ENCODE measurements around the gene ANKLE1. TPM values are rescaled to one million over a fixed set of nuclear protein-coding genes. Genes with fewer than 3 reads are reported as not detected.

Gene ANKLE1, protein sequence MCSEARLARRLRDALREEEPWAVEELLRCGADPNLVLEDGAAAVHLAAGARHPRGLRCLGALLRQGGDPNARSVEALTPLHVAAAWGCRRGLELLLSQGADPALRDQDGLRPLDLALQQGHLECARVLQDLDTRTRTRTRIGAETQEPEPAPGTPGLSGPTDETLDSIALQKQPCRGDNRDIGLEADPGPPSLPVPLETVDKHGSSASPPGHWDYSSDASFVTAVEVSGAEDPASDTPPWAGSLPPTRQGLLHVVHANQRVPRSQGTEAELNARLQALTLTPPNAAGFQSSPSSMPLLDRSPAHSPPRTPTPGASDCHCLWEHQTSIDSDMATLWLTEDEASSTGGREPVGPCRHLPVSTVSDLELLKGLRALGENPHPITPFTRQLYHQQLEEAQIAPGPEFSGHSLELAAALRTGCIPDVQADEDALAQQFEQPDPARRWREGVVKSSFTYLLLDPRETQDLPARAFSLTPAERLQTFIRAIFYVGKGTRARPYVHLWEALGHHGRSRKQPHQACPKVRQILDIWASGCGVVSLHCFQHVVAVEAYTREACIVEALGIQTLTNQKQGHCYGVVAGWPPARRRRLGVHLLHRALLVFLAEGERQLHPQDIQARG
- 1 to 10 TPM in 2 of 4 donors, under 1 TPM in 2; under 0.01 to 3.0 (median 0.88) TPM for total RNA-seq

DNA sequence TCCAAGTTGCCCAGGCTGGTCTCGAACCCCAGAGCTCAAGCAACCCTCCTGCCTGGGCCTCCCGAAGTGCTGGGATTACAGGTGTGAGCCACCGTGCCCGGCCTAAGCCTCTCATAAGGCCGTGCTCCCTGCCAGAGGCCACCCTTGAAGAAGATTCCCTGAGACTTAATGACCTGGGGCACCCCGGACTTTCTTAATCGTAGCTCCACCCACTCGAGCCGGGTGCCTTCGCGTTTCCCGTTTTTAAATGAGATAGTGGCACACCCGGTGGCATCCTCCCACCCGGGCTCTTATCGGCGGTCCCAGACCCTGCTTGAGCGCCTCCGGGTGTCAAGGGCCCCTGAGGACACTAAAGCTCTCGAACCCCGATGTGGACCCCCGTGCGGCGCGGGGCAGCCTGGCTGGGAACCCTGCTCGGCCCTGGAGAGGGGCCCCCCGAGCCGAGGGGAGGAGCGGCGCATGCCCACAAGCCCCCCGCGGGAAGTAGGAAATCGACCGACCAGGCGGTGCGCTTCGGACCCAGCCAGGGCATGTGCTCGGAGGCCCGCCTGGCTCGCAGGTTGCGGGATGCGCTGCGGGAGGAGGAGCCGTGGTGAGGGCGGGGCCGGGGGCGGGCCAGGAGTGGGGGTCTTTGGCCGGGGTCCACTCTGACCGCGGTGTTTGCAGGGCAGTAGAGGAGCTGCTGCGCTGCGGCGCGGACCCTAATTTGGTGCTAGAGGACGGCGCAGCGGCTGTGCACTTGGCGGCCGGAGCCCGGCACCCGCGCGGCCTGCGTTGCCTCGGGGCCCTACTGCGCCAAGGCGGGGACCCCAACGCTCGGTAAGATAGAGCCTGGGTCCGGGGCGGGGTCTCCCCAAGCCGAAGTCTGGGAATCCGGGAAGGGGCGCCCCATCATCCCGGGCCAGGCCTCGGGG lies at the start of gene ANKLE1:
TSS of gene ANKLE1 (plus strand) at position 511 of the 914 bp plus-strand sequence. CDS start at position 531, 20 bp downstream.
- Histone ChIP-seq H3K9me3 (no peaks in the 10 kb centered on the region), H3K4me1 (peaks cover 14 to 20% (median 18%) of the 10 kb centered on the region in 4 donors), H3K27me3 (peaks cover 0 to 29% (median 12%) of the 10 kb centered on the region in 4 donors), H3K36me3 (peaks cover 6 to 34% (median 27%) of the 10 kb centered on the region in 4 donors), H3K4me3 (peak within 1 kb of the TSS; percentile 35 to 57 (median 48)), H3K27ac (replicated peaks in 1 of 4) (no peak within 1 kb of the TSS)
- intact Hi-C loops (cut with DNase I), result loop anchor here (1.0 to 2.0 kb wide), 2 partner anchors 76 to 215 kb away; no protein-coding TSS in a partner anchor
- no peak for TF ChIP-seq POLR2AphosphoS5 (IDR thresholded peaks at IDR 0.05)
- no peak for DNase-seq (ENCODE audit: extremely low spot score)
- WGBS, result 8% methylated on average over 49 of the region's 75 CpGs

DNA sequence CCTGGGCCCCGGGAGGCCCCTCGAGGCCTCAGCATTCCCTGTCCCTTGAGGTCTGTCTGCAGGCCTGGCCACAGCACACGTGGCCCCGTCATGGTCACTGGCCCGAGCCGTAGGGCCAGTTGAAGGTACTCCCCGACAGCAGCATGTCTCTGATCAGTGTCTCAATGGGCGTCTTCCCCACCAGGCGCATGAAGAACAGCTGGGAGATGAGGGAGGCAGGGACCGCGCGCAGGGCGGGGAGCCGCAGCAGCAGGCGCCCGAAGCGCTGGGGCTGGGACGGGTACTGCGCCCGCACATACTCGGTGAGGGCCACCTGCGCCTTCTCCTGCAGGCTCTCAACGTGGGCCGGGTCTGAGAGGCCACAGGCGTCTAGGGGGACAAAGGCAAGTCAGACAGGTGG lies 49.4 kb upstream of the ANKLE1 start:
- H3K27me3 ChIP-seq, result no peaks in the 10 kb centered on the region
- H3K27ac ChIP-seq (replicated peaks in 1 of 4), result no peak overlapping the region
- peaks cover 22 to 45% (median 42%) of the 10 kb centered on the region in 4 donors for H3K4me1 ChIP-seq
- H3K9me3 ChIP-seq, result no peaks in the 10 kb centered on the region
- intact Hi-C loops (cut with DNase I), result no loop called here
- H3K4me3 ChIP-seq, result no peak overlapping the region
- H3K36me3 ChIP-seq, result peaks cover 13 to 60% (median 51%) of the 10 kb centered on the region in 4 donors
- 90% methylated on average over 15 of the region's 25 CpGs for WGBS
- TF ChIP-seq POLR2AphosphoS5 (IDR thresholded peaks at IDR 0.05) (no peak), POLR2A (IDR thresholded peaks at IDR 0.05; ENCODE audit: low read depth) (no peak), EP300 (IDR thresholded peaks at IDR 0.05) (no peak)
- TF ChIP-seq, protein P1, sequence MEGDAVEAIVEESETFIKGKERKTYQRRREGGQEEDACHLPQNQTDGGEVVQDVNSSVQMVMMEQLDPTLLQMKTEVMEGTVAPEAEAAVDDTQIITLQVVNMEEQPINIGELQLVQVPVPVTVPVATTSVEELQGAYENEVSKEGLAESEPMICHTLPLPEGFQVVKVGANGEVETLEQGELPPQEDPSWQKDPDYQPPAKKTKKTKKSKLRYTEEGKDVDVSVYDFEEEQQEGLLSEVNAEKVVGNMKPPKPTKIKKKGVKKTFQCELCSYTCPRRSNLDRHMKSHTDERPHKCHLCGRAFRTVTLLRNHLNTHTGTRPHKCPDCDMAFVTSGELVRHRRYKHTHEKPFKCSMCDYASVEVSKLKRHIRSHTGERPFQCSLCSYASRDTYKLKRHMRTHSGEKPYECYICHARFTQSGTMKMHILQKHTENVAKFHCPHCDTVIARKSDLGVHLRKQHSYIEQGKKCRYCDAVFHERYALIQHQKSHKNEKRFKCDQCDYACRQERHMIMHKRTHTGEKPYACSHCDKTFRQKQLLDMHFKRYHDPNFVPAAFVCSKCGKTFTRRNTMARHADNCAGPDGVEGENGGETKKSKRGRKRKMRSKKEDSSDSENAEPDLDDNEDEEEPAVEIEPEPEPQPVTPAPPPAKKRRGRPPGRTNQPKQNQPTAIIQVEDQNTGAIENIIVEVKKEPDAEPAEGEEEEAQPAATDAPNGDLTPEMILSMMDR (IDR thresholded peaks at IDR 0.05), result no peak
- DNase-seq (ENCODE audit: extremely low spot score), result no peak

DNA sequence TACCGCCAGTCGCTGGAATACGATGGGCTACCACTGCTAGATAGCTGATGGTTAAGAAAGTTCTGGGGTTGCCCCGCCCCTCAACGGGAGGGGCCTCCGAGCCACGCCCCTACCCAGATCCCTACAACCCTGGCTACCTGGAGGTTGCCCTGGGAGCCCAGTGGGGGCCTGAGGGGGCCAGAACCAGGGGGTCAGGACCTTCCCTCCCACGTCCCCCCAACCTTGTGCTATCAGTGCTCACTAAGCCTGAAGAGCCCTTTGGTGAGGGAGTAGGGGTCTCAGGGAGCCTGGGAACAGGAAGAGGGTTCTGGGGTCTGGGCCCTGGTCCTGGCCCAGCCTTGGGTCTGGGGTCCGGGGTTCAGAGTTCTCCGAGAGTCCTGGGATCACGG lies 46.8 kb upstream of the ANKLE1 start:
- peak overlapping the region; percentile 77 to 87 (median 78) for H3K27ac ChIP-seq (replicated peaks in 1 of 4)
- TF ChIP-seq, protein P1 (IDR thresholded peaks at IDR 0.05), result no peak
- TF ChIP-seq POLR2A (IDR thresholded peaks at IDR 0.05; ENCODE audit: low read depth), result no peak
- no peak for TF ChIP-seq POLR2AphosphoS5 (IDR thresholded peaks at IDR 0.05)
- TF ChIP-seq EP300 (IDR thresholded peaks at IDR 0.05), result no peak
- H3K27me3 ChIP-seq, result no peaks in the 10 kb centered on the region
- no peak for DNase-seq (ENCODE audit: extremely low spot score)
- whole genome bisulfite sequencing, result 23% methylated on average over 8 of the region's 11 CpGs
- H3K4me1 ChIP-seq, result peaks cover 22 to 41% (median 32%) of the 10 kb centered on the region in 4 donors
- peaks cover 17 to 71% (median 60%) of the 10 kb centered on the region in 4 donors for H3K36me3 ChIP-seq
- intact Hi-C loops (cut with DNase I), result no loop called here
- no peaks in the 10 kb centered on the region for H3K9me3 ChIP-seq
- H3K4me3 ChIP-seq, result peak overlapping the region; percentile 55 to 61 (median 58)

DNA sequence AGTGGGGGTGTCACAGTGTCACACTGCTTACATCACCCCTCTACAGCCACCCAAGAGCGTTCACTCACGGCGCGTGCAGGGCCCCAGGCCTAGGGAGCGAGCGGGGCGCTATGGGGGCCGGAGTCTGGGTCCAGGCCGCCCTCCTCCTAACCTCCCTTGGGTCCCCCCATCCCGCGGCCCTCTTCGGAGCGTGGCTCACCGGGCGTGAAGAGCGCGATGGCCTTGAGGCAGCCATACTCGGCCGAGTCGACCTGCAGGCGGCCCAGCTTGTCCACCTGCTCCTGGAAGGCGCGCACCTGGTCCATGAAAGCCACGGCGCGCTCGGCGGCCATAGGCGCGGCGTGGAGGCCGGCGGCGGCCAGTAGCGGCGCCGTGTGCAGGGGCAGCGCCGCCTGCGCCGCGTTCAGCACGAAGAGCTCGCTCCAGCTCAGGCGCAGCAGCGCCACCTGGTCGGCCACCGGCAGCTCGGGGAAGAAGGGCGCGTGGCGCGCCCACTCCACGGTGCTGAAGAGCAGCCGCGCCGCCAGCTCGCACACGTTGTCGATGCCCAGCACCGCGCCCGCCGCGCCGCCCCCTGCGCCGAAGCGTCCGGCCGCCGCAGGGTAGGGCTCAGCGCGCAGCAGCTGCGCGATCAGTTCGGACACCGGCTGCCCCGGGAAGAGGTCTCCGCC lies 46.3 kb upstream of the ANKLE1 start:
- H3K27me3 ChIP-seq, result no peaks in the 10 kb centered on the region
- peaks cover 22 to 46% (median 33%) of the 10 kb centered on the region in 4 donors for H3K4me1 ChIP-seq
- H3K4me3 ChIP-seq, result peak overlapping the region; percentile 55 to 61 (median 58)
- no peak for DNase-seq (ENCODE audit: extremely low spot score)
- TF ChIP-seq POLR2A (IDR thresholded peaks at IDR 0.05; ENCODE audit: low read depth) (no peak), POLR2AphosphoS5 (IDR thresholded peaks at IDR 0.05) (no peak)
- TF ChIP-seq, protein P1 (IDR thresholded peaks at IDR 0.05), result peak; percentile 56 to 66 (median 59)
- peaks cover 17 to 68% (median 63%) of the 10 kb centered on the region in 4 donors for H3K36me3 ChIP-seq
- H3K27ac ChIP-seq (replicated peaks in 1 of 4), result peak overlapping the region; percentile 77 to 87 (median 78)
- no peaks in the 10 kb centered on the region for H3K9me3 ChIP-seq
- intact Hi-C loops (cut with DNase I), result no loop called here
- WGBS, result no CpG with 5 or more reads among the region's 80 CpGs
